HG03378 (cell line): Measurements from ENCODE around the gene RET.

Experiments used
- ATAC-seq: cut with Tn5 transposase; IDR thresholded peaks from one replicate; pipeline ENCODE4 v1.9.1; 2021; ENCODE audit warnings: mild to moderate bottlenecking, moderate library complexity; ENCODE audit not compliant: unreplicated experiment

The RET gene

GRCh38 chr10:43044448-43044921 is 32.4 kb upstream of the RET start:
- ATAC-seq: no peak

- ATAC-seq: no peak
These were observed 31.8 kb upstream of the RET start for GRCh38 chr10:43044961-43045621.

GRCh38 chr10:43045631-43046287 is 31.1 kb upstream of the RET start:
- ATAC-seq: no peak

- no peak for ATAC-seq
These were observed 30.4 kb upstream of the RET start for GRCh38 chr10:43046288-43046991.

GRCh38 chr10:43047288-43047970 is 29.4 kb upstream of the RET start:
- ATAC-seq: no peak

GRCh38 chr10:43048301-43049051 is 28.4 kb upstream of the RET start:
- no peak for ATAC-seq

- ATAC-seq: no peak
These were observed 27.8 kb upstream of the RET start for GRCh38 chr10:43049081-43049551.

- ATAC-seq: no peak
These were observed 26.9 kb upstream of the RET start for GRCh38 chr10:43050011-43050410.

- no peak for ATAC-seq
These were observed 23.0 kb upstream of the RET start for GRCh38 chr10:43053825-43054224.

GRCh38 chr10:43054593-43054992 is 22.3 kb upstream of the RET start:
- no peak for ATAC-seq

- no peak for ATAC-seq
These were observed 21.7 kb upstream of the RET start for GRCh38 chr10:43055217-43055616.

GRCh38 chr10:43055991-43056567 is 20.8 kb upstream of the RET start:
- ATAC-seq: no peak

- ATAC-seq: no peak
These were observed 20.3 kb upstream of the RET start for GRCh38 chr10:43056568-43057011.

GRCh38 chr10:43057231-43057711 is 19.6 kb upstream of the RET start:
- no peak for ATAC-seq

- no peak for ATAC-seq
These were observed 19.0 kb upstream of the RET start for GRCh38 chr10:43057831-43058340.

- ATAC-seq: no peak
These were observed 18.0 kb upstream of the RET start for GRCh38 chr10:43058716-43059335.

- no peak for ATAC-seq
These were observed 17.5 kb upstream of the RET start for GRCh38 chr10:43059336-43059720.

GRCh38 chr10:43059828-43060227 is 17.0 kb upstream of the RET start:
- no peak for ATAC-seq

GRCh38 chr10:43060291-43060690 is 16.6 kb upstream of the RET start:
- ATAC-seq: no peak
